HepG2 (cell line): ENCODE results near the gene HSPB9. TPM values are rescaled to one million over a fixed set of nuclear protein-coding genes. Genes with fewer than 3 reads are reported as not detected.

Experiments used
- ATAC-seq: fragments of 200-7000 bp; cut with Tn5 transposase; 3 replicates; pipeline ENCODE4 v1.9.1; 2020; ENCODE audit warnings: mild to moderate bottlenecking, moderate library complexity
- BruUV-seq: library from RNA; stranded (reverse); fragments of 400-500 nt; replicated peaks from 2 replicates; lab custom pipeline; 2021; lab: Mats Ljungman, UMichigan
- CTCF ChIA-PET: fragments of 300-600 bp; formaldehyde crosslinking; extraction: SDS; loops from one replicate; lab custom pipeline; 2021; ENCODE audit warnings: low total read pairs, inconsistent platforms, low intra/inter-chr PET ratio; lab: Yijun Ruan, JAX
- POLR2A ChIA-PET: fragments of 350-600 bp; sonication (Branson Sonifier 250); formaldehyde crosslinking; loops from one replicate; lab custom pipeline; 2020; ENCODE audit warnings: antibody characterized with exemption, inconsistent platforms; lab: Yijun Ruan, JAX
- DNase-seq: peaks from one replicate; pipeline ENCODE4 v3.0.0-alpha.2; 2015; ENCODE audit warnings: low spot score
- FAIRE-seq: peaks from 3 replicates; lab custom pipeline; 2011; peaks lifted over from hg19 to GRCh38; lab: Jason Lieb, UNC
- H2AFZ ChIP-seq: one replicate; pipeline ENCODE4 v1.6.1; 2011; ENCODE audit warnings: low read length, inconsistent platforms
- H3K27ac ChIP-seq: fragments of 300-600 bp; 3 replicates; pipeline ENCODE4 v1.8.0; 2011; ENCODE audit warnings: mixed run types, mild to moderate bottlenecking, mixed read lengths, low read length, inconsistent platforms; ENCODE audit not compliant: insufficient read depth; ENCODE audit errors: extremely low read length
- H3K27me3 ChIP-seq, 2 experiments: fragments of 200-600 bp in 1 of 2; 2 replicates in 1 of 2; 3 replicates in 1 of 2; pipeline versions ENCODE4 v1.6.0 to v1.8.0; 2011; ENCODE audit warnings: low read length in 2 of 2, mild to moderate bottlenecking in 2 of 2, moderate library complexity in 2 of 2, inconsistent platforms in 1 of 2; ENCODE audit not compliant: insufficient read depth in 2 of 2, control insufficient read depth in 1 of 2
- H3K36me3 ChIP-seq, 2 experiments: fragments of 200-600 bp in 1 of 2; replicated peaks in 1 of 2; 2 replicates in 1 of 2; 3 replicates in 1 of 2; pipeline versions ENCODE4 v1.5.1 to v1.8.0; 2011; ENCODE audit warnings: low read length in 2 of 2, inconsistent platforms in 1 of 2; ENCODE audit not compliant: insufficient read depth in 2 of 2, control insufficient read depth in 1 of 2
- H3K4me1 ChIP-seq: 2 replicates; pipeline ENCODE4 v1.5.1; 2012; ENCODE audit warnings: low read length, inconsistent platforms; ENCODE audit not compliant: insufficient read depth
- H3K4me2 ChIP-seq: 2 replicates; pipeline ENCODE4 v1.6.0; 2011; ENCODE audit warnings: low read depth, low read length, inconsistent platforms
- H3K4me3 ChIP-seq, 3 experiments: fragments of 200-600 bp in 1 of 3; sonication (generic), shearing (Covaris generic) in 1 of 3; replicated peaks in 1 of 3; 2 replicates each; pipeline ENCODE4 v1.5.1; 2011 to 2016; ENCODE audit warnings: low read length in 3 of 3, inconsistent platforms in 2 of 3, low read depth in 2 of 3, mild to moderate bottlenecking in 2 of 3, control low read depth in 1 of 3, mixed read lengths in 1 of 3; ENCODE audit not compliant: insufficient read depth in 1 of 3
- H3K79me2 ChIP-seq: one replicate; pipeline ENCODE4 v1.6.1; 2011; ENCODE audit warnings: low read length, inconsistent platforms; ENCODE audit not compliant: insufficient read depth
- H3K9ac ChIP-seq: 2 replicates; pipeline ENCODE4 v1.6.0; 2011; ENCODE audit warnings: mild to moderate bottlenecking, low read depth, low read length, inconsistent platforms; ENCODE audit not compliant: insufficient read depth
- H3K9me3 ChIP-seq: 2 replicates; pipeline ENCODE4 v1.5.1; 2012; ENCODE audit warnings: mild to moderate bottlenecking, low read length
- H4K20me1 ChIP-seq: 2 replicates; pipeline ENCODE4 v1.6.0; 2011; ENCODE audit warnings: inconsistent platforms, mild to moderate bottlenecking, low read length, moderate library complexity; ENCODE audit not compliant: insufficient read depth
- ADNP ChIP-seq: sonication (generic); formaldehyde crosslinking; IDR thresholded peaks from 2 replicates; pipeline ENCODE4 v1.4.0; 2020; ENCODE audit warnings: missing genetic modification reagents
- E2F5 ChIP-seq: sonication (generic); formaldehyde crosslinking; conservative IDR thresholded peaks from 2 replicates; pipeline ENCODE4 v1.4.0; 2020; ENCODE audit warnings: missing genetic modification reagents
- GATAD2A ChIP-seq: IDR thresholded peaks from 2 replicates; pipeline ENCODE4 v1.6.1; 2016
- HNF4G ChIP-seq, 2 experiments: sonication (generic) in 1 of 2; formaldehyde crosslinking in 1 of 2; IDR thresholded peaks; 2 replicates each; pipeline versions ENCODE4 v1.4.0 to v1.6.1; 2011 to 2020; ENCODE audit warnings: borderline replicate concordance in 2 of 2, low read depth in 2 of 2, mild to moderate bottlenecking in 2 of 2, low read length in 1 of 2, missing genetic modification reagents in 1 of 2, moderate library complexity in 1 of 2
- NFIC ChIP-seq: IDR thresholded peaks from 2 replicates; pipeline ENCODE4 v1.6.1; 2012; ENCODE audit warnings: mild to moderate bottlenecking, low read length, inconsistent platforms
- PHB2 ChIP-seq: fragments of 450-650 bp; IDR thresholded peaks from 2 replicates; pipeline ENCODE4 v1.6.1; 2018; ENCODE audit not compliant: partially characterized antibody
- SAP130 ChIP-seq: IDR thresholded peaks from 2 replicates; pipeline ENCODE4 v1.6.1; 2016; ENCODE audit warnings: low read depth
- ZBTB26 ChIP-seq: IDR thresholded peaks from 2 replicates; pipeline ENCODE4 v1.6.1; 2016; ENCODE audit warnings: missing compliant biosample characterization, missing genetic modification reagents, borderline replicate concordance
- ZNF20 ChIP-seq: sonication (generic); formaldehyde crosslinking; IDR thresholded peaks from 2 replicates; pipeline ENCODE4 v1.4.0; 2020; ENCODE audit warnings: mild to moderate bottlenecking, moderate library complexity, missing genetic modification reagents
- ZNF3 ChIP-seq: IDR thresholded peaks from 2 replicates; pipeline ENCODE4 v1.7.0; 2017; ENCODE audit warnings: inconsistent platforms
- ZNF644 ChIP-seq: IDR thresholded peaks from 2 replicates; pipeline ENCODE4 v1.6.1; 2016; ENCODE audit warnings: low read depth
- WGBS: methylation state at CpG from one replicate; pipeline ENCODE4 v1.1.6; 2017; ENCODE audit warnings: low lambda C conversion rate; 5-methylcytosine and 5-hydroxymethylcytosine counted together
- in situ Hi-C: cut with HindIII; loops from 2 replicates; pipeline ENCODE4 v1.10.0; 2017; ENCODE audit warnings: low pct_unique_long_range_greater_than_20kb; ENCODE audit not compliant: extremely low pct_ligation_motif_present
- intact Hi-C: fragments of 100-400 bp; cut with micrococcal nuclease; formaldehyde crosslinking; loops from one replicate; pipeline ENCODE4 v1.10.0; 2022; ENCODE audit not compliant: unreplicated experiment
- polyA plus RNA-seq, 8 experiments: library from polyadenylated mRNA; depleted of rRNA in 3 of 8; stranded (reverse) in 7 of 8; unstranded in 1 of 8; fragments of >200 nt; fragmentation: Illumina TruSeq in 4 of 8; extraction: Trizol in 4 of 8; gene quantifications; 2 replicates each; pipeline versions ENCODE4 v1.2.1 to v1.2.3, GENCODE V29; 2011 to 2016; ENCODE audit warnings: low read depth in 4 of 8, missing spikeins in 1 of 8, mixed read lengths in 1 of 8; ENCODE audit not compliant: insufficient read depth in 1 of 8
- total RNA-seq, 5 experiments: library from RNA; depleted of rRNA; stranded (reverse); fragments of >200 nt; fragmentation: Illumina TruSeq; extraction: Trizol; gene quantifications; 2 replicates each; pipeline ENCODE4 v1.2.3, GENCODE V29; 2016; ENCODE audit warnings: low read depth in 1 of 5
- TF ChIP-seq, protein P1 (sequence below): sonication (generic); formaldehyde crosslinking; IDR thresholded peaks from 2 replicates; pipeline ENCODE4 v1.4.0; 2020; ENCODE audit warnings: mild to moderate bottlenecking, low read depth, missing genetic modification reagents
- TF ChIP-seq, protein P2 (sequence below): sonication (generic); formaldehyde crosslinking; IDR thresholded peaks from 2 replicates; pipeline ENCODE4 v1.9.0; 2022; ENCODE audit warnings: missing genetic modification reagents, mild to moderate bottlenecking, borderline replicate concordance

The HSPB9 gene
- total and polyA plus RNA-seq, 2 of the 13 experiments (the other 11 are each of a cell fraction or from before 2014, with no cell fraction given) = 0.05 to 0.24 TPM

DNA sequence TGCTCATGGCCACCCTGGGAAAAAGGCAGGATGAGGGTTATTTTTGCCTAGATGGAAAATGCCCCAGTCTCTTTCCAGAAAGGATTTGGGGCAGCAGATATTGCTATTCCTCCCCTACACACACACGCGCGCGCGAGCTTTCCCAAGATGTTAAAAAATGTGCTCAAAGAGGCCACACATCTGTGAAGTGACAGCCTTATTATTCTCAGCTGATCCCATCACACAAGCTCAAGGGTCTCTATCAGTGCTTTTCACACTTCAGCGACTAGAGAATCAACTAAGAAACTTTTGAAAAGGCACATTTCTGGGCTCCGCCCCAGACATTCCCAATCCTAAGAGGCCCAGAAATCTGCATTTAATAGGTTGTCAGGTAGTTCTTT lies 37.9 kb downstream of the HSPB9 start:
- 91% methylated on average over 7 of the region's 7 CpGs for WGBS
- Histone ChIP-seq H3K9me3 (no peaks in the 10 kb centered on the region), H3K4me2 (0 out of 2 replicates have a peak overlapping the region, but pooled peaks have one; percentile 45), H3K9ac (no peak overlapping the region), H3K27me3 (peaks cover 0 to 2% of the 10 kb centered on the region in 2 experiments; a peak in 1 of 5 replicates), H3K4me1 (peaks cover 59% of the 10 kb centered on the region), H3K36me3 (no peaks in the 10 kb centered on the region), H3K27ac (no peak overlapping the region), H3K79me2 (no peaks in the 10 kb centered on the region), H2AFZ (no peak overlapping the region), H4K20me1 (no peaks in the 10 kb centered on the region)
- no TSS peak for BruUV-seq
- DNase-seq (no peak), ATAC-seq (no peak), FAIRE-seq (no peak)
- intact Hi-C loops = no loop called here
- TF ChIP-seq NFIC = no peak
- TF ChIP-seq, all 625 proteins: peak for 0
- POLR2A ChIA-PET = interaction anchor here (1.1 kb wide), 1 partner anchor 34 kb away, joined by 3 read pairs; the partner anchor contains the start of gene GHDC
- H3K4me3 ChIP-seq = peak overlapping the region in 1 of 3 experiments; percentile 27; a peak in 1 of 6 replicates
- in situ Hi-C loops = no loop called here
- CTCF ChIA-PET = no interaction called here

DNA sequence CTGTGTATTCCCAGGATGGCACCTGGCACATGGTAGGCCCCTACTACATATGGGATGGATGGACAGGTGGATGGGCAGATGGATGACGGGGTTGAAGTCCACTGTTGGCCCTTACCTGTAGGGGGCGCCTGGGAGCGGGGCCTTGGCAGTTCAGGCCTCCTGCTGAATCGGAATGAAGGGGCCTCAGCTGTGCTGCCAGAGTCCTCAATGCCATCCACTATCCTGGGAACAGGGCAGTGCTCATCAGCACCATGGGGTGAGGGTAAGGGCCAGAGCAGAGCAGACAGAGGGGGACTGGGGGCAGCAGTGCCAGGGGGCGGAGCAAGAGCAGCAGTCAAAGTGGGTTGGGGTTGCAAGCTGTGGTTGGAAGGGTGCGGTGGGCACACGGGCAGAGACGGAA lies 40.5 kb downstream of the HSPB9 start:
- DNase-seq (peak; percentile 49), FAIRE-seq (no peak)
- no peak for TF ChIP-seq PHB2
- TF ChIP-seq, protein P1, sequence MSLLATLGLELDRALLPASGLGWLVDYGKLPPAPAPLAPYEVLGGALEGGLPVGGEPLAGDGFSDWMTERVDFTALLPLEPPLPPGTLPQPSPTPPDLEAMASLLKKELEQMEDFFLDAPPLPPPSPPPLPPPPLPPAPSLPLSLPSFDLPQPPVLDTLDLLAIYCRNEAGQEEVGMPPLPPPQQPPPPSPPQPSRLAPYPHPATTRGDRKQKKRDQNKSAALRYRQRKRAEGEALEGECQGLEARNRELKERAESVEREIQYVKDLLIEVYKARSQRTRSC (CRISPR knock-in tag) = no peak
- 0 out of 2 replicates have a peak, but pooled peaks have one; percentile 25 for TF ChIP-seq ADNP (CRISPR knock-in tag)
- TF ChIP-seq GATAD2A (CRISPR knock-in tag) = peak; percentile 41; the same call in 1 of the 2 replicates
- TF ChIP-seq ZNF20 = no peak
- TF ChIP-seq HNF4G (IDR thresholded peaks at IDR 0.05; ENCODE audit: borderline replicate concordance, low read depth, low read length) = peak; percentile 91
- TF ChIP-seq HNF4G (CRISPR knock-in tag; IDR thresholded peaks at IDR 0.05; ENCODE audit: borderline replicate concordance, low read depth) = peak; percentile 65; the same call in 1 of the 2 replicates
- no peak for TF ChIP-seq ZNF3 (CRISPR knock-in tag)
- TF ChIP-seq, protein P2, sequence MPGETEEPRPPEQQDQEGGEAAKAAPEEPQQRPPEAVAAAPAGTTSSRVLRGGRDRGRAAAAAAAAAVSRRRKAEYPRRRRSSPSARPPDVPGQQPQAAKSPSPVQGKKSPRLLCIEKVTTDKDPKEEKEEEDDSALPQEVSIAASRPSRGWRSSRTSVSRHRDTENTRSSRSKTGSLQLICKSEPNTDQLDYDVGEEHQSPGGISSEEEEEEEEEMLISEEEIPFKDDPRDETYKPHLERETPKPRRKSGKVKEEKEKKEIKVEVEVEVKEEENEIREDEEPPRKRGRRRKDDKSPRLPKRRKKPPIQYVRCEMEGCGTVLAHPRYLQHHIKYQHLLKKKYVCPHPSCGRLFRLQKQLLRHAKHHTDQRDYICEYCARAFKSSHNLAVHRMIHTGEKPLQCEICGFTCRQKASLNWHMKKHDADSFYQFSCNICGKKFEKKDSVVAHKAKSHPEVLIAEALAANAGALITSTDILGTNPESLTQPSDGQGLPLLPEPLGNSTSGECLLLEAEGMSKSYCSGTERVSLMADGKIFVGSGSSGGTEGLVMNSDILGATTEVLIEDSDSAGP (CRISPR knock-in tag) = peak; percentile 44; the same call in 1 of the 2 replicates
- peak; percentile 63; the same call in 1 of the 2 replicates for TF ChIP-seq ZNF644
- no peak for TF ChIP-seq ZBTB26
- TF ChIP-seq E2F5 (CRISPR knock-in tag) = no peak
- TF ChIP-seq SAP130 (CRISPR knock-in tag) = 0 out of 2 replicates have a peak, but pooled peaks have one; percentile 32

More for the DNA sequence above, 40.5 kb downstream of the HSPB9 start:
- no peaks in the 10 kb centered on the region for H4K20me1 ChIP-seq
- ATAC-seq = peak; percentile 44
- H3K4me2 ChIP-seq = peak overlapping the region; percentile 41
- H3K4me3 ChIP-seq = peak overlapping the region in 1 of 3 experiments; percentile 41; a peak in 1 of 6 replicates
- H2AFZ ChIP-seq = no peak overlapping the region
- no peaks in the 10 kb centered on the region for H3K36me3 ChIP-seq
- intact Hi-C loops = no loop called here
- H3K4me1 ChIP-seq = peaks cover 54% of the 10 kb centered on the region
- 30% methylated on average over 8 of the region's 8 CpGs for WGBS
- in situ Hi-C loops = no loop called here
- H3K27me3 ChIP-seq = peaks cover 2 to 5% of the 10 kb centered on the region in 2 experiments; a peak in 2 of 5 replicates
- no peaks in the 10 kb centered on the region for H3K9me3 ChIP-seq
- no peaks in the 10 kb centered on the region for H3K79me2 ChIP-seq
- CTCF ChIA-PET = no interaction called here
- no TSS peak for BruUV-seq
- H3K27ac ChIP-seq = no peak overlapping the region
- no peak overlapping the region for H3K9ac ChIP-seq
- POLR2A ChIA-PET = interaction anchor here (2.2 kb wide), 1 partner anchor 9 kb away, joined by 8 read pairs; no protein-coding TSS in a partner anchor
